ENCODE measurements around the gene RPLP1. TPM values are rescaled to one million over a fixed set of nuclear protein-coding genes. Genes with fewer than 3 reads are reported as not detected.

Gene RPLP1
- total and polyA plus RNA-seq, 9 of the 15 experiments (the other 6 are each of a cell fraction or from before 2014, with no cell fraction given), result 76.3 to 3,053 (median 847) TPM

DNA sequence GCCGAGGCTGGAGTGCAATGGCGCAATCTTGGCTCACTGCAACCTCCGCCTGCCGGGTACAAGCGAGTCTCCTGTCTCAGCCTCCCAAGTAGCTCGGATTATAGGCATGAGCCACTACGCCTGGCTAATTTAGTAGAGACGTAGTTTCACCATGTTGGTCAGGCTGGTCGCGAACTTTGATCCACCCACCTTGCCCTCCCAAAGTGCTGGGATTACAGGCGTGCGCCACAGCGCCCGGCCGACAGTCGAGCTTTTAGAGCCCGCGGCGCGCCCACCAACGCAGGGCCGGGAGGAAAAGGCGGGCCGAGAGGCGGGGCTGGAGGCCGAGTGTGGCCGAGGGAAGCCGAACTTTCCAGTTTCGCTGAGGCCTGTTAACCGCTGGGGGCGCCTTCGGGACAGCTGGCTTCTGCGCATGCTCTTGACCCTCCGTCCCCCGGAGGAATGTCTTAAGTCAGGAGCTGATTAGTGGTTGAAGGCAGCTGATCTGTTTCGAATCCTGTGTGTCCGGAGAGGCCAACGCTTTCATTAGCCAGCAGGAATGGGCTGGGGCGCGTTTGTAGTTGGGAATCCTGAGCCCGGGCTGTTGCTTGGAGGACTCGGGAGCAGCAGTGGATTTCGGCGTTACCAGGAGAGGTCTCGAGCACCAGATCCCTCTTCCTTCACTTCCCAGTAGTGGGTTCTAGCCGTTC, 10.0 kb downstream of the RPLP1 start (continued):
- TF ChIP-seq, protein P1, sequence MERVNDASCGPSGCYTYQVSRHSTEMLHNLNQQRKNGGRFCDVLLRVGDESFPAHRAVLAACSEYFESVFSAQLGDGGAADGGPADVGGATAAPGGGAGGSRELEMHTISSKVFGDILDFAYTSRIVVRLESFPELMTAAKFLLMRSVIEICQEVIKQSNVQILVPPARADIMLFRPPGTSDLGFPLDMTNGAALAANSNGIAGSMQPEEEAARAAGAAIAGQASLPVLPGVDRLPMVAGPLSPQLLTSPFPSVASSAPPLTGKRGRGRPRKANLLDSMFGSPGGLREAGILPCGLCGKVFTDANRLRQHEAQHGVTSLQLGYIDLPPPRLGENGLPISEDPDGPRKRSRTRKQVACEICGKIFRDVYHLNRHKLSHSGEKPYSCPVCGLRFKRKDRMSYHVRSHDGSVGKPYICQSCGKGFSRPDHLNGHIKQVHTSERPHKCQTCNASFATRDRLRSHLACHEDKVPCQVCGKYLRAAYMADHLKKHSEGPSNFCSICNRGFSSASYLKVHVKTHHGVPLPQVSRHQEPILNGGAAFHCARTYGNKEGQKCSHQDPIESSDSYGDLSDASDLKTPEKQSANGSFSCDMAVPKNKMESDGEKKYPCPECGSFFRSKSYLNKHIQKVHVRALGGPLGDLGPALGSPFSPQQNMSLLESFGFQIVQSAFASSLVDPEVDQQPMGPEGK (CRISPR knock-in tag; IDR thresholded peaks at IDR 0.05; ENCODE audit: borderline replicate concordance), result no peak
- TF ChIP-seq SREBF2 (CRISPR knock-in tag; IDR thresholded peaks at IDR 0.05), result no peak
- no peak for TF ChIP-seq SIN3B (IDR thresholded peaks at IDR 0.05; ENCODE audit: low read depth)
- TF ChIP-seq NR2C1 (IDR thresholded peaks at IDR 0.05), result peak; percentile 90
- TF ChIP-seq NR2C1 (tag; IDR thresholded peaks at IDR 0.05), result peak; percentile 81
- TF ChIP-seq XRCC4 (IDR thresholded peaks at IDR 0.05; ENCODE audit: extremely low read depth, insufficient read depth, insufficient read length), result no peak
- no peak for TF ChIP-seq IRF2 (CRISPR knock-in tag; IDR thresholded peaks at IDR 0.05)
- no peak for TF ChIP-seq EWSR1 (IDR thresholded peaks at IDR 0.05; ENCODE audit: borderline replicate concordance, low read depth, partially characterized antibody)
- TF ChIP-seq, protein P2, sequence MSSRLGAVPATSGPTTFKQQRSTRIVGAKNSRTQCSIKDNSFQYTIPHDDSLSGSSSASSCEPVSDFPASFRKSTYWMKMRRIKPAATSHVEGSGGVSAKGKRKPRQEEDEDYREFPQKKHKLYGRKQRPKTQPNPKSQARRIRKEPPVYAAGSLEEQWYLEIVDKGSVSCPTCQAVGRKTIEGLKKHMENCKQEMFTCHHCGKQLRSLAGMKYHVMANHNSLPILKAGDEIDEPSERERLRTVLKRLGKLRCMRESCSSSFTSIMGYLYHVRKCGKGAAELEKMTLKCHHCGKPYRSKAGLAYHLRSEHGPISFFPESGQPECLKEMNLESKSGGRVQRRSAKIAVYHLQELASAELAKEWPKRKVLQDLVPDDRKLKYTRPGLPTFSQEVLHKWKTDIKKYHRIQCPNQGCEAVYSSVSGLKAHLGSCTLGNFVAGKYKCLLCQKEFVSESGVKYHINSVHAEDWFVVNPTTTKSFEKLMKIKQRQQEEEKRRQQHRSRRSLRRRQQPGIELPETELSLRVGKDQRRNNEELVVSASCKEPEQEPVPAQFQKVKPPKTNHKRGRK (tag; IDR thresholded peaks at IDR 0.05), result no peak
- TF ChIP-seq CC2D1A (IDR thresholded peaks at IDR 0.05), result 0 out of 2 replicates have a peak, but pooled peaks have one; percentile 40
- TF ChIP-seq, protein P3, sequence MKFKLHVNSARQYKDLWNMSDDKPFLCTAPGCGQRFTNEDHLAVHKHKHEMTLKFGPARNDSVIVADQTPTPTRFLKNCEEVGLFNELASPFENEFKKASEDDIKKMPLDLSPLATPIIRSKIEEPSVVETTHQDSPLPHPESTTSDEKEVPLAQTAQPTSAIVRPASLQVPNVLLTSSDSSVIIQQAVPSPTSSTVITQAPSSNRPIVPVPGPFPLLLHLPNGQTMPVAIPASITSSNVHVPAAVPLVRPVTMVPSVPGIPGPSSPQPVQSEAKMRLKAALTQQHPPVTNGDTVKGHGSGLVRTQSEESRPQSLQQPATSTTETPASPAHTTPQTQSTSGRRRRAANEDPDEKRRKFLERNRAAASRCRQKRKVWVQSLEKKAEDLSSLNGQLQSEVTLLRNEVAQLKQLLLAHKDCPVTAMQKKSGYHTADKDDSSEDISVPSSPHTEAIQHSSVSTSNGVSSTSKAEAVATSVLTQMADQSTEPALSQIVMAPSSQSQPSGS (CRISPR knock-in tag; IDR thresholded peaks at IDR 0.05), result no peak
- TF ChIP-seq ZNF175 (CRISPR knock-in tag; IDR thresholded peaks at IDR 0.05; ENCODE audit: low read depth), result no peak; the same call in 1 of the 2 replicates
- TF ChIP-seq, protein P4, sequence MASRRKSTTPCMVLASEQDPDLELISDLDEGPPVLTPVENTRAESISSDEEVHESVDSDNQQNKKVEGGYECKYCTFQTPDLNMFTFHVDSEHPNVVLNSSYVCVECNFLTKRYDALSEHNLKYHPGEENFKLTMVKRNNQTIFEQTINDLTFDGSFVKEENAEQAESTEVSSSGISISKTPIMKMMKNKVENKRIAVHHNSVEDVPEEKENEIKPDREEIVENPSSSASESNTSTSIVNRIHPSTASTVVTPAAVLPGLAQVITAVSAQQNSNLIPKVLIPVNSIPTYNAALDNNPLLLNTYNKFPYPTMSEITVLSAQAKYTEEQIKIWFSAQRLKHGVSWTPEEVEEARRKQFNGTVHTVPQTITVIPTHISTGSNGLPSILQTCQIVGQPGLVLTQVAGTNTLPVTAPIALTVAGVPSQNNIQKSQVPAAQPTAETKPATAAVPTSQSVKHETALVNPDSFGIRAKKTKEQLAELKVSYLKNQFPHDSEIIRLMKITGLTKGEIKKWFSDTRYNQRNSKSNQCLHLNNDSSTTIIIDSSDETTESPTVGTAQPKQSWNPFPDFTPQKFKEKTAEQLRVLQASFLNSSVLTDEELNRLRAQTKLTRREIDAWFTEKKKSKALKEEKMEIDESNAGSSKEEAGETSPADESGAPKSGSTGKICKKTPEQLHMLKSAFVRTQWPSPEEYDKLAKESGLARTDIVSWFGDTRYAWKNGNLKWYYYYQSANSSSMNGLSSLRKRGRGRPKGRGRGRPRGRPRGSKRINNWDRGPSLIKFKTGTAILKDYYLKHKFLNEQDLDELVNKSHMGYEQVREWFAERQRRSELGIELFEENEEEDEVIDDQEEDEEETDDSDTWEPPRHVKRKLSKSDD (conservative IDR thresholded peaks at IDR 0.05; ENCODE audit: low read length), result no peak
- TF ChIP-seq, protein P5, sequence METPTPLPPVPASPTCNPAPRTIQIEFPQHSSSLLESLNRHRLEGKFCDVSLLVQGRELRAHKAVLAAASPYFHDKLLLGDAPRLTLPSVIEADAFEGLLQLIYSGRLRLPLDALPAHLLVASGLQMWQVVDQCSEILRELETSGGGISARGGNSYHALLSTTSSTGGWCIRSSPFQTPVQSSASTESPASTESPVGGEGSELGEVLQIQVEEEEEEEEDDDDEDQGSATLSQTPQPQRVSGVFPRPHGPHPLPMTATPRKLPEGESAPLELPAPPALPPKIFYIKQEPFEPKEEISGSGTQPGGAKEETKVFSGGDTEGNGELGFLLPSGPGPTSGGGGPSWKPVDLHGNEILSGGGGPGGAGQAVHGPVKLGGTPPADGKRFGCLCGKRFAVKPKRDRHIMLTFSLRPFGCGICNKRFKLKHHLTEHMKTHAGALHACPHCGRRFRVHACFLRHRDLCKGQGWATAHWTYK (CRISPR knock-in tag; IDR thresholded peaks at IDR 0.05), result no peak
- peak; percentile 64; the same call in 1 of the 2 replicates for TF ChIP-seq CTBP1 (IDR thresholded peaks at IDR 0.05; ENCODE audit: borderline replicate concordance)
- TF ChIP-seq ZKSCAN3 (CRISPR knock-in tag; IDR thresholded peaks at IDR 0.05), result no peak
- TF ChIP-seq, protein P6, sequence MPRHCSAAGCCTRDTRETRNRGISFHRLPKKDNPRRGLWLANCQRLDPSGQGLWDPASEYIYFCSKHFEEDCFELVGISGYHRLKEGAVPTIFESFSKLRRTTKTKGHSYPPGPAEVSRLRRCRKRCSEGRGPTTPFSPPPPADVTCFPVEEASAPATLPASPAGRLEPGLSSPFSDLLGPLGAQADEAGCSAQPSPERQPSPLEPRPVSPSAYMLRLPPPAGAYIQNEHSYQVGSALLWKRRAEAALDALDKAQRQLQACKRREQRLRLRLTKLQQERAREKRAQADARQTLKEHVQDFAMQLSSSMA (CRISPR knock-in tag; IDR thresholded peaks at IDR 0.05), result no peak

Data from K562 (cell line).